Left lung (tissue), 14 donors: ENCODE measurements around the gene ZNF598. TPM values are rescaled to one million over a fixed set of nuclear protein-coding genes. Genes with fewer than 3 reads are reported as not detected.
A peak's percentile ranks its signal among the peaks of the same experiment; 100 is the strongest.

Experiments
- ATAC-seq: fragments of 200-7000 bp; cut with Tn5 transposase; one replicate; pipeline ENCODE4 v1.9.1; 2020; ENCODE audit warnings: moderate library complexity
- DNase-seq, 4 donors: peaks; one replicate each; pipeline ENCODE4 v3.0.0-alpha.2; 2013 to 2020
- H3K27ac ChIP-seq, 2 donors: fragments of 200-600 bp; sonication (generic) in 1 of 2; one replicate each; pipeline versions ENCODE4 v1.5.0 to v1.8.0; 2020 to 2021
- H3K27me3 ChIP-seq, 2 donors: fragments of 200-600 bp; sonication (generic) in 1 of 2; one replicate each; pipeline versions ENCODE4 v1.5.0 to v1.8.0; 2020 to 2021
- H3K36me3 ChIP-seq, 2 donors: fragments of 200-600 bp; sonication (generic) in 1 of 2; one replicate each; pipeline versions ENCODE4 v1.5.0 to v1.8.0; 2020 to 2021
- H3K4me1 ChIP-seq, 2 donors: fragments of 200-600 bp; one replicate each; pipeline ENCODE4 v1.8.0; 2021
- H3K4me3 ChIP-seq, 2 donors: fragments of 200-600 bp; sonication (generic) in 1 of 2; one replicate each; pipeline versions ENCODE4 v1.5.0 to v1.8.0; 2020 to 2021; ENCODE audit warnings: mild to moderate bottlenecking in 1 of 2
- H3K9me3 ChIP-seq, 2 donors: fragments of 200-600 bp; sonication (generic) in 1 of 2; one replicate each; pipeline versions ENCODE4 v1.5.0 to v1.8.0; 2020 to 2021
- intact Hi-C, 2 donors: fragments of 100-400 bp; cut with DNase I; formaldehyde crosslinking; loops; one replicate each; pipeline versions ENCODE4 v1.11.2 to v1.14.2; 2022
- long read RNA-seq, 12 donors: library from polyadenylated mRNA in 2 of 12; unstranded in 2 of 12; transcript quantifications; one replicate each; pipeline ENCODE4 v2.0.0 and lab custom pipeline, GENCODE V29; 2019 to 2026
- polyA plus RNA-seq, 6 donors: library from polyadenylated mRNA; unstranded; fragments of 120-200 nt; gene quantifications; one replicate each; pipeline ENCODE4 v1.2.1, GENCODE V29; 2013; ENCODE audit not compliant: insufficient read length in 6 of 6
- total RNA-seq, 2 donors: library from RNA; stranded (reverse); fragmentation: NEBNext Ultra II Directional; extraction: Animal tissue kit (Norgen Biotek cat#: 25700); gene quantifications; one replicate each; pipeline ENCODE4 v1.2.1, GENCODE V29; 2021
- TF ChIP-seq, protein P1 (sequence below), 2 donors: fragments of 200-600 bp; sonication (generic) in 1 of 2; IDR thresholded peaks; one replicate each; pipeline versions ENCODE4 v1.5.0 to v1.8.0; 2021; ENCODE audit warnings: antibody characterized with exemption in 2 of 2
- donor health status: DM: no; HTN: yes; CAD: no.
- donor health status: DM: no; HTN: no; CAD: no.

Gene ZNF598
- 10 to 100 TPM; 31.5 to 45.9 TPM for total RNA-seq
- 10 to 100 TPM; 15.2 to 27.8 (median 20.9) TPM for polyA plus RNA-seq
- long read RNA-seq, donor 1, partial matches to known transcripts, result 0 of 3 reads
- long read RNA-seq, donor 1, other reads (novel, unspliced or antisense), result 0 of 3 reads
- long read RNA-seq, donor 2, partial matches to known transcripts, result 0 of 1 reads
- long read RNA-seq, donor 2, other reads (novel, unspliced or antisense), result 0 of 1 reads
- long read RNA-seq, donor 3, partial matches to known transcripts, result 0 of 2 reads
- long read RNA-seq, donor 3, other reads (novel, unspliced or antisense), result 0 of 2 reads
- long read RNA-seq, donor 4, partial matches to known transcripts, result 0 of 1 reads
- long read RNA-seq, donor 4, other reads (novel, unspliced or antisense), result 1 of 1 reads
- long read RNA-seq, donor 5, partial matches to known transcripts, result 165 of 181 reads
- long read RNA-seq, donor 5, other reads (novel, unspliced or antisense), result 14 of 181 reads
- long read RNA-seq, donor 6, partial matches to known transcripts, result 0 of 2 reads
- long read RNA-seq, donor 6, other reads (novel, unspliced or antisense), result 0 of 2 reads
- long read RNA-seq, donor 7, partial matches to known transcripts, result 19 of 20 reads
- long read RNA-seq, donor 7, other reads (novel, unspliced or antisense), result 0 of 20 reads
- long read RNA-seq, donor 8, partial matches to known transcripts, result 90 of 300 reads
- long read RNA-seq, donor 8, other reads (novel, unspliced or antisense), result 208 of 300 reads
- long read RNA-seq, donor 9, result 0 reads
- long read RNA-seq, donor 10, result 0 reads
- long read RNA-seq, donor 11, result 0 reads
- long read RNA-seq, donor 12, partial matches to known transcripts, result 0 of 2 reads
- long read RNA-seq, donor 12, other reads (novel, unspliced or antisense), result 0 of 2 reads

DNA sequence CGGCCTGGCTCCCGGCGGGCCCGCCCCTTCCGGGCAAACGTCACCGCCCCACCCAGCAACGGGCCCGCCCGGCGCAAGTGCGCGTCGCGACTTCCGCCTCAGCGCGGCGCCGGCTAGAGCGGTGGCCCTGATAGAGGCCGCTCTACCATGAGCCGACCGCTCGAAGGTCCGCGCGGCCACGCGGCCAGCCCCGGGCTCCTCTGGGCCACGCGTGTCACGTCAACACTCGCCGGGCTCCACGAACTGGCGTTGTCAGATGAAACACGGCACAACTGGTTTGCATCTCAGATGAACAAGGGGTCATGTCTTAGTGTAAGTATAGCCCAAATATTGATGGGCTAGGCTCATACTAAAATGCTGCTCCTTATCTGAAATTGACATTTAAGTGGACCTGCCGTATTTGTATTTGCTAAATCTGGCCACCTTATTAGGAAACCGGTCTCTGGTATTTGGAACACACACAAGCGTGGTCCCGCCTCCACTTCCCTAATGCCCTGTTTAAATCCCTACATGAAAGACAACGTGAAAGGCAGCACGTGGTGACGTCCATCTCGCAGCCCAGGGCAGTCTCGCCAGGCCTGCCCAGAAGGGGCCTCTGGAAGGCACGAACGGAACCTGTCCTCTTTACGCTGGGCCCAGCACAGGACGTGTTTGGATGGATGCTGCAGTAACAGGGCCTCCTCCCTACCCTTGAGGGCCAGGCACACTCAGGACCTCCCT, at the start of gene ZNF598:
TSS of gene ZNF598 (minus strand) at position 31 of the 720 bp plus-strand sequence.
- Histone ChIP-seq H3K27ac (peak within 1 kb of the TSS; percentile 83 to 93), H3K36me3 (no peaks in the 10 kb centered on the region), H3K9me3 (no peaks in the 10 kb centered on the region), H3K4me3 (peak within 1 kb of the TSS; percentile 68 to 98), H3K4me1 (peaks cover 33 to 51% of the 10 kb centered on the region in 2 donors), H3K27me3 (no peaks in the 10 kb centered on the region)
- ATAC-seq, result peak; percentile 97
- TF ChIP-seq, protein P1, sequence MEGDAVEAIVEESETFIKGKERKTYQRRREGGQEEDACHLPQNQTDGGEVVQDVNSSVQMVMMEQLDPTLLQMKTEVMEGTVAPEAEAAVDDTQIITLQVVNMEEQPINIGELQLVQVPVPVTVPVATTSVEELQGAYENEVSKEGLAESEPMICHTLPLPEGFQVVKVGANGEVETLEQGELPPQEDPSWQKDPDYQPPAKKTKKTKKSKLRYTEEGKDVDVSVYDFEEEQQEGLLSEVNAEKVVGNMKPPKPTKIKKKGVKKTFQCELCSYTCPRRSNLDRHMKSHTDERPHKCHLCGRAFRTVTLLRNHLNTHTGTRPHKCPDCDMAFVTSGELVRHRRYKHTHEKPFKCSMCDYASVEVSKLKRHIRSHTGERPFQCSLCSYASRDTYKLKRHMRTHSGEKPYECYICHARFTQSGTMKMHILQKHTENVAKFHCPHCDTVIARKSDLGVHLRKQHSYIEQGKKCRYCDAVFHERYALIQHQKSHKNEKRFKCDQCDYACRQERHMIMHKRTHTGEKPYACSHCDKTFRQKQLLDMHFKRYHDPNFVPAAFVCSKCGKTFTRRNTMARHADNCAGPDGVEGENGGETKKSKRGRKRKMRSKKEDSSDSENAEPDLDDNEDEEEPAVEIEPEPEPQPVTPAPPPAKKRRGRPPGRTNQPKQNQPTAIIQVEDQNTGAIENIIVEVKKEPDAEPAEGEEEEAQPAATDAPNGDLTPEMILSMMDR (IDR thresholded peaks at IDR 0.05), result no peak
- intact Hi-C loops, result no loop called here
- peak; percentile 84 to 95 (median 88) for DNase-seq

DNA sequence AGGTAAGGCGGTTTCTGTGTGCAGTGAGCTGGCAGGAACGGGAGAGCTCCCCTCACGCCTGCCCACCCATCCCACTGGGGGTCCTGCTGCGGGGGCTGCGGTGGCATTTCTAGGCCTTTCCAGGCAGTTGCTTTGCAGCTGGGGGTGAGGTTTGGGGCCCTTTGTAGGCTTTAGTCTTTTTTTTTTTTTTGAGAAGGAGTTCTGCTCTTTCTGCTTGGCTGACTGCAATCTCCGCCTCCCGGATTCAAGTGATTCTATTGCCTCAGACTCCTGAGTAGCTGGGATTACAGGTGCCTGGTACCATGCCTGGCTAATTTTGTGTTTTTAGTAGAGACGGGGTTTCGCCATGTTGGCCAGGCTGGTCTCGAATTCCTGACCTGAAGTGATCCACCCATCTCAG, 49.3 kb upstream of the ZNF598 start:
- ATAC-seq, result no peak

DNA sequence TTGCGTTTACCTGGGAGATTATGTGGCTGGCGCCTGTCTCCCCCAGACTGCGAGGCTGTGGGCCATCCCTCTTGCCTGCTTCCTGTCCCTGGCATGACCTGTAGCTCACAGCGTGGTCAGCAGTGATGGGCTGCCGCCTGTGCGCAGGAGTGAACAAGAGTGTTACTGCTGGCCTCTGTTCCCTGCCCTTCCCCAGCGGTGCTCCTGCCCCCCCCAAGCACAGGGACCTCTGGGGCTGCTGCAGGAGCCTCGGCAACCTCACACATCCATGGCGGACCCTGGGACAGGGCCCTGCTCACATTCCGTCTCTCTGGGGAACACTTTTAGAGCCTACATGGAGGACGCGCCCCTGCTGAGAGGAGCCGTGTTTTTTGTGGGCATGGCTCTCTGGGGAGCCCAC, 48.8 kb upstream of the ZNF598 start:
- ATAC-seq, result no peak

More for the DNA sequence above, 49.3 kb upstream of the ZNF598 start:
- intact Hi-C loops, result no loop called here
- TF ChIP-seq, protein P1 (IDR thresholded peaks at IDR 0.05), result no peak
- DNase-seq, result no peak
- Histone ChIP-seq H3K4me3 (no peak overlapping the region), H3K4me1 (no peaks in the 10 kb centered on the region), H3K27ac (no peak overlapping the region), H3K27me3 (no peaks in the 10 kb centered on the region), H3K36me3 (peaks cover 0 to 98% of the 10 kb centered on the region in 2 donors), H3K9me3 (no peaks in the 10 kb centered on the region)

DNA sequence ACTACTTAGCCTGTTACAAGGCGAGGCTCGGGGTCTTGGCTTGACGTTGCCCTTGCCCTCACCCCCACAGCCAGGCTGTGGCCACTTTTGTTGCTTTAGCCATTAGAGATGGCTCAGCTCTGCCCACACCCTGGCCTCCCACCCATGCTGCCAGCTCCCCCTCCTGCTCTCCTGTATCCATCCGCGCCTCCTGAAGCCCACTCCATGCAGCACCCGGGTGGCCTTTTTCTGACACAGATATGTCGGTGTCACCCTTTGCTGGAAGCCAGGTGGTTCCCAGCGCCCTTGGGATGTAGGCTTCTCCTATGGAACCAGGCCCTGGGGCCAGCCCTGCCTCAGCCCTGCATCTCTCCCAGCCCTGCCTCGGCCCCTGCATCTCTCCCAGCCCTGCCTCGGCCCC, 47.8 kb upstream of the ZNF598 start:
- DNase-seq, result no peak
- no peaks in the 10 kb centered on the region for H3K27me3 ChIP-seq
- no peak overlapping the region for H3K27ac ChIP-seq
- intact Hi-C loops, result no loop called here
- no peaks in the 10 kb centered on the region for H3K4me1 ChIP-seq
- TF ChIP-seq, protein P1 (IDR thresholded peaks at IDR 0.05), result no peak
- no peak overlapping the region for H3K4me3 ChIP-seq
- no peaks in the 10 kb centered on the region for H3K9me3 ChIP-seq
- ATAC-seq, result no peak
- peaks cover 0 to 98% of the 10 kb centered on the region in 2 donors for H3K36me3 ChIP-seq

More for the DNA sequence above, 48.8 kb upstream of the ZNF598 start:
- TF ChIP-seq, protein P1 (IDR thresholded peaks at IDR 0.05), result no peak
- intact Hi-C loops, result no loop called here
- DNase-seq, result no peak
- Histone ChIP-seq H3K4me3 (no peak overlapping the region), H3K9me3 (no peaks in the 10 kb centered on the region), H3K4me1 (no peaks in the 10 kb centered on the region), H3K36me3 (peaks cover 0 to 98% of the 10 kb centered on the region in 2 donors), H3K27ac (no peak overlapping the region), H3K27me3 (no peaks in the 10 kb centered on the region)
